Loucy (cell line): Measurements from ENCODE around the gene RPS6KA6.

Source experiments
- H2AFZ ChIP-seq: fragments of 200-600 bp; sonication (generic); 2 replicates; pipeline ENCODE4 v1.6.0; 2016; ENCODE audit warnings: antibody characterized with exemption, mild to moderate bottlenecking, low read length, moderate library complexity
- H3F3A ChIP-seq: fragments of 200-600 bp; 2 replicates; pipeline ENCODE4 v1.6.0; 2016; ENCODE audit warnings: antibody characterized with exemption, low read depth, mild to moderate bottlenecking
- H3K27me3 ChIP-seq: fragments of 200-600 bp; sonication (generic); 2 replicates; pipeline ENCODE4 v1.6.1; 2014; ENCODE audit warnings: low read length, mild to moderate bottlenecking; ENCODE audit not compliant: insufficient read depth, poor library complexity, severe bottlenecking
- H3K36me3 ChIP-seq: fragments of 200-600 bp; sonication (generic); 2 replicates; pipeline ENCODE4 v1.6.1; 2016; ENCODE audit warnings: low read length; ENCODE audit not compliant: insufficient read depth
- H3K4me1 ChIP-seq: fragments of 200-600 bp; sonication (generic); 2 replicates; pipeline ENCODE4 v1.5.1; 2014; ENCODE audit warnings: low read length, mild to moderate bottlenecking; ENCODE audit not compliant: insufficient read depth, poor library complexity, severe bottlenecking
- H3K4me2 ChIP-seq: fragments of 200-600 bp; sonication (generic); 2 replicates; pipeline ENCODE4 v1.6.0; 2014; ENCODE audit warnings: antibody characterized with exemption, low read length, low read depth, mild to moderate bottlenecking; ENCODE audit not compliant: poor library complexity, severe bottlenecking
- H3K4me3 ChIP-seq: fragments of 200-600 bp; sonication (generic); 2 replicates; pipeline ENCODE4 v1.5.1; 2014; ENCODE audit warnings: low read length, mild to moderate bottlenecking, mixed read lengths; ENCODE audit not compliant: poor library complexity, severe bottlenecking
- H3K79me2 ChIP-seq: fragments of 200-600 bp; sonication (generic); 2 replicates; pipeline ENCODE4 v1.6.1; 2014; ENCODE audit warnings: low read length; ENCODE audit not compliant: insufficient read depth
- H3K9ac ChIP-seq: fragments of 200-600 bp; sonication (generic); 2 replicates; pipeline ENCODE4 v1.6.0; 2014; ENCODE audit warnings: mild to moderate bottlenecking, low read depth, low read length, moderate library complexity; ENCODE audit not compliant: poor library complexity, severe bottlenecking
- H3K9me2 ChIP-seq: fragments of 200-600 bp; sonication (generic); replicated peaks from 2 replicates; pipeline ENCODE4 v1.6.1; 2016; ENCODE audit warnings: low read depth, low read length, mixed read lengths
- H3K9me3 ChIP-seq: fragments of 200-600 bp; sonication (generic); 2 replicates; pipeline ENCODE4 v1.6.1; 2014; ENCODE audit warnings: mild to moderate bottlenecking, antibody characterized with exemption, low read length, low read depth; ENCODE audit not compliant: insufficient read depth
- H4K20me1 ChIP-seq: fragments of 200-600 bp; sonication (generic); 2 replicates; pipeline ENCODE4 v1.6.0; 2014; ENCODE audit warnings: antibody characterized with exemption, low read length, mild to moderate bottlenecking; ENCODE audit not compliant: insufficient read depth, poor library complexity, severe bottlenecking
- EZH2phosphoT487 ChIP-seq: fragments of 200-600 bp; IDR thresholded peaks from 2 replicates; pipeline ENCODE4 v1.6.1; 2018; ENCODE audit warnings: antibody characterized with exemption, mild to moderate bottlenecking, moderate library complexity, borderline replicate concordance
- TF ChIP-seq, protein P1 (sequence below): fragments of 200-600 bp; sonication (generic); conservative IDR thresholded peaks from 2 replicates; pipeline ENCODE4 v1.5.1; 2014; ENCODE audit warnings: mild to moderate bottlenecking, antibody characterized with exemption, low read length

The RPS6KA6 gene

DNA sequence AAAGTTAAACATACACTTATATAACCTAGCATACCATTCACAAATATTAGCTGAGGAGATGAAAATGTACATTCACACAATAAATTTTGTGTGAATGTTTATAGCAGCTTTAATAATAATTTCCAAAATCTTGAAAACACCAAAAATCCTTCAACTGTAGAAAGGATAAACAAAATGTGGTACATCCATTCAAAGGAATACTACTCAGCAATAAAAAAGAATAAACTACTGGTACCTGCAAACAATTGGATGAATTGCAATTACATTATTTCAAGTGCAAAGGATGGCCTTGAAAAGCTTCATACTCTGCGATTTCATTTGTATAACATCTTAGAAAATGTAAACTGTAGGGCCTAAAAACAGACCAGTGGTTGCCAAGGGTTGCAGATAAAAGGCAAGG lies 11.7 kb upstream of the RPS6KA6 start:
- Histone ChIP-seq H3K79me2 (no peaks in the 10 kb centered on the region), H3K36me3 (no peaks in the 10 kb centered on the region), H4K20me1 (no peaks in the 10 kb centered on the region), H3K4me3 (no peak overlapping the region), H3K9ac (no peak overlapping the region), H3F3A (no peaks in the 10 kb centered on the region), H3K4me1 (no peaks in the 10 kb centered on the region), H3K9me2 (no peaks in the 10 kb centered on the region), H3K27me3 (no peaks in the 10 kb centered on the region), H3K9me3 (no peaks in the 10 kb centered on the region), H3K4me2 (no peak overlapping the region), H2AFZ (no peak overlapping the region)
- TF ChIP-seq EZH2phosphoT487, result no peak
- TF ChIP-seq, protein P1, sequence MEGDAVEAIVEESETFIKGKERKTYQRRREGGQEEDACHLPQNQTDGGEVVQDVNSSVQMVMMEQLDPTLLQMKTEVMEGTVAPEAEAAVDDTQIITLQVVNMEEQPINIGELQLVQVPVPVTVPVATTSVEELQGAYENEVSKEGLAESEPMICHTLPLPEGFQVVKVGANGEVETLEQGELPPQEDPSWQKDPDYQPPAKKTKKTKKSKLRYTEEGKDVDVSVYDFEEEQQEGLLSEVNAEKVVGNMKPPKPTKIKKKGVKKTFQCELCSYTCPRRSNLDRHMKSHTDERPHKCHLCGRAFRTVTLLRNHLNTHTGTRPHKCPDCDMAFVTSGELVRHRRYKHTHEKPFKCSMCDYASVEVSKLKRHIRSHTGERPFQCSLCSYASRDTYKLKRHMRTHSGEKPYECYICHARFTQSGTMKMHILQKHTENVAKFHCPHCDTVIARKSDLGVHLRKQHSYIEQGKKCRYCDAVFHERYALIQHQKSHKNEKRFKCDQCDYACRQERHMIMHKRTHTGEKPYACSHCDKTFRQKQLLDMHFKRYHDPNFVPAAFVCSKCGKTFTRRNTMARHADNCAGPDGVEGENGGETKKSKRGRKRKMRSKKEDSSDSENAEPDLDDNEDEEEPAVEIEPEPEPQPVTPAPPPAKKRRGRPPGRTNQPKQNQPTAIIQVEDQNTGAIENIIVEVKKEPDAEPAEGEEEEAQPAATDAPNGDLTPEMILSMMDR, result no peak

DNA sequence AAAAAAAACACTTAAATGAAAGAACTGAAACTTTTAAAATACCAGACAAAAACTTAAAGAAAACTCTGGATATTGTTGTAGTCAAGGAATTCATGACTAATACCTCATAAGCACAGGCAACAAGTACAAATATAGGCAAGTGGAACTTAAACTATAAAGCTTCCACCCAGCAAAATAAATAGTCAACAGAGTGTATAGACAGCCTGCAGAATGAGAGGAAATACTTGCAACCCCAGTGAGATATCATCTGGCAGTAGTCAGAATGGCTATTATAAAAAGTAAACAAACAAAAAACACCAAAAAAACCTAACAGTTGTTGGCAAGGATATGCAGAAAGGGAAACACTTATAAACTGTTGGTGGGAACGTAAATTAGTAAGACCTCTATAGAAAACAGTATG lies 9.6 kb upstream of the RPS6KA6 start:
- no peak overlapping the region for H2AFZ ChIP-seq
- H3K9me3 ChIP-seq, result no peaks in the 10 kb centered on the region
- no peaks in the 10 kb centered on the region for H3K4me1 ChIP-seq
- H4K20me1 ChIP-seq, result no peaks in the 10 kb centered on the region
- H3K9ac ChIP-seq, result no peak overlapping the region
- no peaks in the 10 kb centered on the region for H3K36me3 ChIP-seq
- TF ChIP-seq, protein P1, result no peak
- TF ChIP-seq EZH2phosphoT487, result no peak
- no peak overlapping the region for H3K4me3 ChIP-seq
- no peak overlapping the region for H3K4me2 ChIP-seq
- no peaks in the 10 kb centered on the region for H3F3A ChIP-seq
- H3K27me3 ChIP-seq, result no peaks in the 10 kb centered on the region
- no peaks in the 10 kb centered on the region for H3K9me2 ChIP-seq
- no peaks in the 10 kb centered on the region for H3K79me2 ChIP-seq

DNA sequence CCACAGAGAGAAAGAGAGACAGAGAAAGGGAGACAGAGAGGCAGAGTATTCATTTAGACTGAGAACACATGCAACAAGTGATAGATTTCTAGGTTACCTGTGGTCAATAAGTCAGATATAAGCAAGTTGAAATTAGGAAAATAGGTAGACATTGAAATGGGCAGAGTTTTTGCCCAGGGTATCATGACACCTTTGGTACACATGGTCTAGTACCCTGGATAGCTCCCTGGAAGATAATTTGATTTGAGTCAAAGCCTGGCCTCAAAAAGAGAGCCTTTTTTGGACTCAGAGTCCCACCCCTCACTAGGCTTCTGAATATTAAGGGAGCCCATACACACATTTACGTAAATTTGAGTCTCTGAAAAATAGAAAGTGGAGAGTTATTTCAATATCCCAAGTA lies 4.0 kb upstream of the RPS6KA6 start:
- no peak overlapping the region for H3K4me2 ChIP-seq
- H3F3A ChIP-seq, result no peaks in the 10 kb centered on the region
- H3K9me3 ChIP-seq, result no peaks in the 10 kb centered on the region
- no peaks in the 10 kb centered on the region for H3K36me3 ChIP-seq
- H2AFZ ChIP-seq, result no peak overlapping the region
- no peaks in the 10 kb centered on the region for H3K27me3 ChIP-seq
- TF ChIP-seq, protein P1, result no peak
- TF ChIP-seq EZH2phosphoT487, result no peak
- no peak overlapping the region for H3K4me3 ChIP-seq
- no peaks in the 10 kb centered on the region for H4K20me1 ChIP-seq
- H3K9ac ChIP-seq, result no peak overlapping the region
- H3K79me2 ChIP-seq, result no peaks in the 10 kb centered on the region
- no peaks in the 10 kb centered on the region for H3K4me1 ChIP-seq
- no peaks in the 10 kb centered on the region for H3K9me2 ChIP-seq
